C4-2B (cell line): ENCODE data around the gene PRKCZ.

Experiments used
- H3K27ac ChIP-seq: fragments of 450-650 bp; 2 replicates; pipeline ENCODE4 v1.5.1; 2017
- CTCF ChIP-seq: fragments of 450-650 bp; conservative IDR thresholded peaks from 2 replicates; pipeline ENCODE4 v1.5.1; 2017; ENCODE audit warnings: mild to moderate bottlenecking
- ZFX ChIP-seq: fragments of 450-650 bp; IDR thresholded peaks from 2 replicates; pipeline ENCODE4 v1.6.1; 2017

PRKCZ gene

GRCh38 chr1:2228157-2228594 is 178.0 kb downstream of the PRKCZ start, which contains the start of gene SKI:
TSS of gene SKI (plus strand) at chr1:2228319. CDS start at chr1:2228767, 448 bp downstream.
- peak within 1 kb of the TSS; percentile 93 for H3K27ac ChIP-seq
- TF ChIP-seq ZFX (no peak), CTCF (no peak)

DNA sequence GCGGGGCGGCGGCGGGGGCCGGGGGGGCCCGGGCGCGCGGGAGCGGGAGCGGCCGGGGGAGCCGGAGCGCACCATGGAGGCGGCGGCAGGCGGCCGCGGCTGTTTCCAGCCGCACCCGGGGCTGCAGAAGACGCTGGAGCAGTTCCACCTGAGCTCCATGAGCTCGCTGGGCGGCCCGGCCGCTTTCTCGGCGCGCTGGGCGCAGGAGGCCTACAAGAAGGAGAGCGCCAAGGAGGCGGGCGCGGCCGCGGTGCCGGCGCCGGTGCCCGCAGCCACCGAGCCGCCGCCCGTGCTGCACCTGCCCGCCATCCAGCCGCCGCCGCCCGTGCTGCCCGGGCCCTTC is 178.5 kb downstream of the PRKCZ start:
- TF ChIP-seq ZFX (no peak), CTCF (no peak)
- H3K27ac ChIP-seq: peak overlapping the region; percentile 92

DNA sequence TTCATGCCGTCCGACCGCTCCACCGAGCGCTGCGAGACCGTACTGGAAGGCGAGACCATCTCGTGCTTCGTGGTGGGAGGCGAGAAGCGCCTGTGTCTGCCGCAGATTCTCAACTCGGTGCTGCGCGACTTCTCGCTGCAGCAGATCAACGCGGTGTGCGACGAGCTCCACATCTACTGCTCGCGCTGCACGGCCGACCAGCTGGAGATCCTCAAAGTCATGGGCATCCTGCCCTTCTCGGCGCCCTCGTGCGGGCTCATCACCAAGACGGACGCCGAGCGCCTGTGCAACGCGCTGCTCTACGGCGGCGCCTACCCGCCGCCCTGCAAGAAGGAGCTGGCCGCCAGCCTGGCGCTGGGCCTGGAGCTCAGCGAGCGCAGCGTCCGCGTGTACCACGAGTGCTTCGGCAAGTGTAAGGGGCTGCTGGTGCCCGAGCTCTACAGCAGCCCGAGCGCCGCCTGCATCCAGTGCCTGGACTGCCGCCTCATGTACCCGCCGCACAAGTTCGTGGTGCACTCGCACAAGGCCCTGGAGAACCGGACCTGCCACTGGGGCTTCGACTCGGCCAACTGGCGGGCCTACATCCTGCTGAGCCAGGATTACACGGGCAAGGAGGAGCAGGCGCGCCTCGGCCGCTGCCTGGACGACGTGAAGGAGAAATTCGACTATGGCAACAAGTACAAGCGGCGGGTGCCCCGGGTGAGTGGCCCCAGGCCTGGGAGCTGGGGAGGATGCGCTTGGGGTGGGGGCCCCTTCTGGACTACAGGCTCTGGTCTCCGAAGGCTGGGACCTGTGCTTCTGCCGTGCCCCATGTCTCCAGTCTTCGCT is 179.0 kb downstream of the PRKCZ start:
- TF ChIP-seq ZFX: no peak
- no peak; the same call in 1 of the 2 replicates for TF ChIP-seq CTCF
- peak overlapping the region; percentile 92 for H3K27ac ChIP-seq

DNA sequence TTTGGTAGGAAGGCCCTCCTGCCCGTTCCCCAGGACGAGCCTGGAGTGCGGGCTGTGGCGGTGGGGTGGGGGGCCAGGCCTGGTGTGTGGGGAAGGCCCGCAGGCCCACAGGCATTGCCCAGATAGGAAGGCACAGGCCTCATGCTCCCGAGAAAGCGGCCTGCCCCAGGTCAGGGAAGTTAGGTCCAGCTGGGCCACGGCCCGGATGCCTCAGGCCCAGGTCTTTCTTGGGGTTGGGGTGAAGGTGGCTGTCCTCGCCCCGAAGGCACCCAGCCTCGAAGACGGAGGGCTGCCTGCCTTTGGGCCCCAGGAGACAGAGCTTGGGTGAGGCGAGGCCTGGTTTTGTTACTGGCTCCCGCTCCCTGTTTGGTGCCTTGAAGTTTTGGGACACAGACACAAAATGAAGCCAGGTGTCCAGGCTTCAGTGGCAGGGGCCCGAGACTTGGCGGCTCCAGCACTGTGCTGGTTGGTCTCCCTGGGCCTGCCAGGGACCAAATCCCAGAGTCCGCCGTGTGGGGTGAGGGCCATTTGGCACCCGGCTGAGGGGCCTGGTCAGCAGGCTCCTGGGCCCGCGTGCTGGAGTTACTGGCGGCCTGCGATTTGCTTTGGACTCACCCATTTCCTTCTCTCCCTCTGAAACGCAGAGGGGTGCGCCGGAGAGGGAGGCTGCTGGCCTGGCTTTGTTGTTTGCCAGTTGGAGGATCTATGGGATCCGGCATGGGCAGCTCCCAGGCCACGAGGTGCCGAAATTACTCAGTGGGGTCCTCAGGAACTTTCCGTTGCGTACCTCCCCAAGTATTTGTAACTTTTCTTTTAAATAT is 179.9 kb downstream of the PRKCZ start:
- peak overlapping the region; percentile 92 for H3K27ac ChIP-seq
- TF ChIP-seq ZFX (peak; percentile 93), CTCF (no peak)

DNA sequence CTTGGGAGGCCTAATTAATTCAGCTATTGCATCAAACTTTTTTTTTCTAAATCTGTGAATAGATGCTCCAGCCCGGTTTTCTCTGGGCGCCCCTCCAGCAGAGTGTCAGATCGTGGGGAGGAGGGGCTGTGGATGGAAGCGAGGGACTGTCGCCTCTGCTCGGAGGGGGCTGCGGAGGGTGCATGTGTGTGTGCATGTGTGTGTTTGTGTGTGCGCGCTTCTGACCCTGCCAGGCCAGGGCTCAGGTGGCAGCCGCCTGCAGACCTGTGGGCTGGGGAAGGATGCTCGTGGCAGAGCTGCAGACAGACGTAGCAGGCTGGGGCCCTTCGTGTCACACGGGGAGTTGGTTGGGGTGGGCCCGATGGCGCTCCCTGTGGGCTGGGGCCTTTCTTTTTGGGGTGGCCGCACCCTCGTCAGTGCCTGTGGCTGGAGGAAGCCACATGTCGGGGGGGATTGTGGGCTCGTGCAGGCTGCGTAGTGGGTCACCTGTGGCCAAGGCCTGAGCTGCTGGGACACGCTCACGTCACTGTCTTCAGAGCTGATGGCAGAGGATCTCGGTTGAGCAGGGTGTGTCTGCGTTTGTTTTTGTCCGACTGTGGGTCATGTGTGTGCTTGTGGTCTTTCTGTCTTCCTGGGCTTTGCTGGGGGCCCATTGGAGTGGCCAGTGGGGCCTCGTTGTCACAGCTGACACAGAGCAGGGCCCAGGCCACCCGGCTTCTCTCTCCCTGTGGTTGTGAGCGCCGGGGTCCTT is 180.7 kb downstream of the PRKCZ start:
- H3K27ac ChIP-seq: peak overlapping the region; percentile 92
- TF ChIP-seq ZFX (peak; percentile 35; the same call in 1 of the 2 replicates), CTCF (no peak)

GRCh38 chr1:2231532-2232254 is 181.5 kb downstream of the PRKCZ start:
- peak overlapping the region; percentile 92 for H3K27ac ChIP-seq

More at GRCh38 chr1:2231532-2232254, 181.5 kb downstream of the PRKCZ start:
- no peak for TF ChIP-seq CTCF
- TF ChIP-seq ZFX: no peak
